Stimulated activated CD4-positive, alpha-beta T cell treated with anti-CD3 and anti-CD28 coated beads, Interleukin-1b, Interleukin-23, amount 100 ng/mL, for 48 hours (primary cell): ENCODE data around the gene NPLOC4.
A peak's percentile ranks its signal among the peaks of the same experiment; 100 is the strongest.
"Not testable (repeated sequence)": the region's sequence is repeated elsewhere in the genome, so short reads cannot be mapped to it uniquely, and the experiment has no call there.

Experiments used
- DNase-seq: peaks from one replicate; pipeline ENCODE4 v3.0.0-alpha.2; 2020

NPLOC4 gene

DNA sequence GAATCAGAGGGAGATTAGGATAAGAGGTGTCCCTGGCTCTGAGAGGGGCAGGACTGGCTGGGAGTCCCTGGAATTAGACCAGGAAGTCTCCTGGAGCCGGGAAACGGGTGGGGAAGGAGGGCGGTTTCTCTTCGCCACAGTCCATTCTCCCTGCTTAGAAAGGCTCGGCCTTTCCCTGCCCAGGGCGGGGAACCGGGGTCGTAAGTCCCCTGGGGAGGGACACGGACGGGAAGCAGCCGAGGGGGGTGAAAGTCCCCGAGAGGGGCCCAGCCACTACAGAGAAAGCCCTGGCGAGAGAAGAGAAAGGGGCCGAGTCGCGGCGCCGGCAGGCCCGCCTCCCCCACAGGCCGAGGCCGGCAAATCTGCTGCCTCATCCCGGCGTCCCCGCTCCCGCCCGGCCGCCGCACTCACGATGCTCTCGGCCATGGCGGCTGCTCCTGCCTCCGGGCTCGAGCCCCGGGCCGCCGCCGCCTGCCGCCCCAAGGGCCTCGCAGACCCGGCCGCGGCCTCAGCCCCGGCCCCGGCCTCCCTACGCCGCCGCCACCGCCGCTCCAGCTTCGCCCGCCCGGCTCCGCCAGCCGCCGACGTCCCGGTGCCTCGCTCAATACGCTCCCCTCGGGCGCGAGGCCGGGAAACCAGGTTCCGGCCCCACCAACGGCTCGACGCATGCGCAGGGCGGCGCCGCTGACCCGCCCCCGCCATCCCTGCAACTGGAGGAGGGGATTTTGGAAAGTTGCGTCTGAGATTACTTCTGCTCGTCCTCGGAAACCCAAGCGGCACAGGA lies at the start of gene NPLOC4, which contains the start of gene TSPAN10:
Gene NPLOC4, minus strand, starts transcription at position 608 of the 784 bp plus-strand sequence. Its CDS starts 182 bp downstream, at position 426.
Gene TSPAN10, plus strand, starts transcription at position 692 of the 784 bp plus-strand sequence. CDS start 5,217 bp downstream, outside the sequence.
- DNase-seq: peak; percentile 88

DNA sequence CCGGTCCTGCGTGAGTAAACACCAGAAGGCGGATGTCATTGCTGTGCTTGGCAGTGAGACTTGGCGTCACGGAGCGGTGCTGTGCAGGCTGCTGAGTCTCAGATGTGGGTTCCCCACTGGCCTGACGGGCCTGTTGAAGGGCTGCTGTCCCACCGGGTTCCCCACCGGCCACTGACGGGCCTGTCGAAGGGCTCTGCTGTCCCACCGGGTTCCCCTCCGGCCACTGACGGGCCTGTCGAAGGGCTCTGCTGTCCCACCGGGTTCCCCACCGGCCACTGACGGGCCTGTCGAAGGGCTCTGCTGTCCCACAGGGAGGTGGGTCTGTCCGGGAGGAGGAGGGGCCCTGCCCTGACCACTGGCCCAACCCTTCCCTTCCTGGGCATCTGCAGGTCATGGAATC lies 49.7 kb upstream of the NPLOC4 start:
- no peak for DNase-seq

DNA sequence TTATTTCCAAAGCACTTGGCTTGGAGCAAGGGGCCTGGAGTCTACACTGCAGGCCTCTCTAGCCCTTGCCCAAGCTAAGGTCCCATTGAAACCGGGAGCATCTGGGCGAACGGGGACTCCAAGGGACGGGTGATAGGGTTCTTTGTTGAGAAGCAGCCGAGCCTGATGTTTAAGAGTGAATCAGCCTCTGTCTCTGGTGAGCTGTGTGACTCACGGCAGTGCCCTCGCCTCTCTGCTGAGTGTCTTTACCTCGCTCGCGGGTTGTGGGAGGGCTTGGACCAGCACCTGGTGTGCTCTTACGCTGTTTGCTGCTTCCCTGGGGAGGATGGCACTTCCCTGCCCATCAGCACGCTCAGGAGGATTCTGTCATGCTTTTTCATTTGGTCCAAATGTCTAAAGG lies 48.2 kb upstream of the NPLOC4 start:
- peak; percentile 77 for DNase-seq

DNA sequence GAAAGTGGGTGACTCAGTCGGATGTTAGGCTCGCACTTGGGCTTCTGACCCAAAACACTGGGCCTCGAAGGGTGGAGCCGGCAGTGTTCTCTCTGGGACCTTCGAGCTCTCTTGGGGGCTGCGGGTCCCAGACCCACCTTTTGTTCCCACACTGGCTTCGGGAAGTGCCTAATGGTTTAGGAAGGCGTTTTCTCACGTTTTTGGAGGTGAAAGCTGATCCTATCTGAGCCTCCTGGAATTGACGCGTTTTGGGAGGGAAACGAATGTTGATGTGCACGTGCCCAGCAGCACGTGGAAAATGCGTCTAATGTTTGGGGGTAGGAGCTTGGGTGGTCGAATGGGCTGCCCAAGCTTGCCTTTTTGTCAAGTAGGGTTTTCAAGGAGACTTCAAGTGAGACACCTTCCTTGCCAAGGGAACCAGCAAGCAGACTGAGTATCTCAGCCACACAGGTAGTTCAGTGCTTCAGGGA lies 47.6 kb upstream of the NPLOC4 start:
- no peak for DNase-seq

DNA sequence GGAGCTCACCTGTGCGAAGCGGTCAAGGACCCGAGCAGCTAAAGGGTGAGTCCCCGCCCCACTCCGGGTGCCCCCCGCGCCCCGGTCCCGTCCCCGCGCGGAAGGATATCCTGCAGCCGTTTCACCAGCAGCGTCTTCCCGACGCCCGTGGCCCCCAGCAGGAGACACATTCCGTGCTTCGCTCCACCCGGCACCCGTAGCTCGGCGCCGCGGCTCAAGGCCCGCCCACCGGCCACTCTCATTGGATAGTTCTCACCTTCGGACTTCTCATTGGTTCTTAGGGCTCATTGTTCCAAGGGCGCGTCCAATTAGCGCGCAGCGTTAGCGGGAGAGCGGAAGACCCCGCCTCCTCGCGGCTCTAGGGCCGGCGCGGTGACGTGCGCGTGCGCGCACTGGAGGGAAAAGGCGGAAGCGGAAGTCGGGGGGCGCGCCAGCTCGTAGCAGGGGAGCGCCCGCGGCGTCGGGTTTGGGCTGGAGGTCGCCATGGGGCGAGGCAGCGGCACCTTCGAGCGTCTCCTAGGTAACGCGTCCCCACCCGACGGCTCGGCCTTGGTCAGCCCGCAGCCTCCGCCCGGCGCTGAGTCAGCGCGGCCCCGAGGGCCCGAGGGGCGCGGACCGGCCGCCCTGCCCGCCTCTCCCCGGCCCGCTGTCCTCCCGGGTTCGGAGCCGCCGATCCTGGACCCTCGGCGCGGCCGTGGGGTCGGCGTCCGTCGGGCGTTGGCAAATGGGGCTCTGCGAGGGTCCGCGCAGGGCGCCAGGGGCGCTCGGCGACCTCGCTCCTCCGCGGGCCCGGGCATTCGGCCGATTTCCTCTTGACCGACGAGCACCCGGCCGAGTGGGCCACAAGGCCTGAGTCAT lies 46.9 kb upstream of the NPLOC4 start, which contains the start of the genes ARL16 and HGS:
Gene ARL16, minus strand, starts transcription at position 214 of the 858 bp plus-strand sequence. Its CDS starts 44 bp downstream, at position 170.
Gene HGS, plus strand, starts transcription at position 428 of the 858 bp plus-strand sequence. Its CDS starts 56 bp downstream, at position 484.
- DNase-seq: peak; percentile 97

DNA sequence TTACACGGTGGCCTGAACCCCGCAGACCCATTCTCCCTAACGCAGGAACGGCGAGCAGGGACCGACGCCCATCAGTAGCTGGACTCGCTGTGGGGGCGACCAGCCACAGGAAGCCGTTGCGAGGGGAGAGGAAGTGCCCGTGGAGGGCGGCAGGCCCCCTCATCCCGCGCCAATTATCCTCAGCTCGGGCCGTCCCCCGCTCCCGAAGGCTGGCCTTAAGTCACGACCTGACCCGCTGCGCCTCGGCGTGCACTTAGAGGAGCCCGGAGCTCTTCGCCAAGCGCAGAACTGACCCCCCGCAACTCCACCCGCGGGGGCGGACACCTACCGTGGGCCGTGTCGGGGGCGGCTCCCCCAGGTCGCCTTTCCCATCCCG lies 46.3 kb upstream of the NPLOC4 start:
- no peak for DNase-seq

DNA sequence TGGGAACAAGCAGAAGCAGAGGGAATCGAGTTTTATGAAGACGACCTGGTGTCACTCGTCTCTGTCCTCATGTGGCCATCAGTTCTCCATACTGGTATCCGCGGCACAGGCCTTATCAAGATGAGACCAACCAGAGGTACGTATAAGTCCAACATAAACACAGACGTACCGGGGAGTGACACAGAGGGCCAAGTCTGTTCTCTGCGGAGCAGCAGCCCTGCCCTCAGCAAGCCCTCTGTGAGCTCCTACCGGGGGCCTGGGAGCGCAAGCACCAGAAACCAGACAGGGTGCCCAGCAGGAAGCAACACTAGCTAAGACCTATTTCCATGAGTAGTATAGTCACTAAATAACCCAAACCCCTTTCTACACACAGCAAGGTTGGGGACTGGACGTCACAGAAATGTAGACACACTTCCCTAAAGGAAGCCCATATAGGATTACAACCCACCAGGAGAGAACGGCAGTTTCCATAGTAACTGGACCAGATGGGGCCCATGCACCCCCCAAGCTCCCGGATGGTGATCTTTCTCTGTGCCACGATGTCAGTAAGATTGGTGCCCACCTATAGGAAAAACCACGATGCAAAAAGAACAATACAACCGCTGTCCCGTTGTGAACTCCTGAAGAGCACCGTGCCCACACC lies 45.8 kb upstream of the NPLOC4 start:
- no peak for DNase-seq

DNA sequence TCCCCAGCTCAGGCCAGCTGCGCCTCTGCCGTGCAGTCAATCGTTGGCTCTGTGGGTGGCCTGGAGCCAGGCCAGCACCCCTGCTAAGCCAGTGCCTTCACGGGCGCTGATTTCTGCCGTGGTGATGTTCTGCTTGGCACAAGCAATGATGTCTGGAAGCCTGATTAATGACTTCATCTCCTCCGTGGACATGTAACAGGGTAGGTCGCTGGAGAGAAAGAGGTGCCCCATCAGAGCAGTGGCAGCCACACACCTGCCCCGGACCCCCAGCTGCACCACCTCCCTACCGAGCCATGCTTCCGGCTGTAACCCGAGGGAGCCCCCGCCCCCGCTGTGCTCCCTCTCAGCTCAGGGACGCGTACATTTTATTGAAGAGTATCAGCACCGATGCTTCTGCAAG lies 44.8 kb upstream of the NPLOC4 start:
- DNase-seq: no peak

DNA sequence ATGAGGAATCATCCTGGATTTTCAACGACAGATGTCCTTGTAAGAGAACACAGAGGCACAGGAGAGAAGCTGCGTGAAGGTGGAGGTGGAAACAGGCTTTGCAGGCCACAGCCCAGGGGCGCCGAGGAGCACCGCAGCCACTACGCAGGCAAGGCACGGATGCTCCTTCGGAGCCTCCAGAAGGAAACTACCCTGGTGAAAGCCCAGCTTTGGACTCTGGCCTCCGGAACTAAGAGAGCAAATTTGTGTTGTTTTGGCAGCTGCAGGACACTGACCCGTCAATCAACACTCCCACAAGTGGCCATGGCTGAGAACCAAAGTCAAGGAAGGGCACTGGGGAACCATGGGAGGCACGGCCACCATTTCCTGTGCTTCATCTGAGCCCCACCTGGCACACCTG lies 43.2 kb upstream of the NPLOC4 start:
- DNase-seq: no peak

DNA sequence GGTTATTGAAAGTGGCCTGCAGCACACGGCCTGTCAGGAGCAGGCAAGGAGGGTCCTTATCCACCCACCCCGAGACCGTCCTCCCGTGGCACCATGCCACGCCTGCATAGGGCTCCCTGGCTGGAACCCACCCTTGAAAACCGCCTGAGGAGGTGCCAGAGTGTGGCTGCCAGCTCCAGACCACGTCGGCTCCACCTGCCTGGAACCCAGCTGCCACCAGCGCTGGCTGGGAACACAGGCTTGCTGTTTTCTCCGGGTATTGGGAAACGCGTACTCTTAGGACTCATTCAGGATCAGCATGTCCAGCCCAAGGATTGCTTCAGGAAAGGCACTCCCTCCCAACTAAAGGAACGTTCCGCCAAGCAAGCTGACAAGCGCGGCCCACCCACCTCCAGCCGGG lies 40.0 kb upstream of the NPLOC4 start:
- DNase-seq: no peak

DNA sequence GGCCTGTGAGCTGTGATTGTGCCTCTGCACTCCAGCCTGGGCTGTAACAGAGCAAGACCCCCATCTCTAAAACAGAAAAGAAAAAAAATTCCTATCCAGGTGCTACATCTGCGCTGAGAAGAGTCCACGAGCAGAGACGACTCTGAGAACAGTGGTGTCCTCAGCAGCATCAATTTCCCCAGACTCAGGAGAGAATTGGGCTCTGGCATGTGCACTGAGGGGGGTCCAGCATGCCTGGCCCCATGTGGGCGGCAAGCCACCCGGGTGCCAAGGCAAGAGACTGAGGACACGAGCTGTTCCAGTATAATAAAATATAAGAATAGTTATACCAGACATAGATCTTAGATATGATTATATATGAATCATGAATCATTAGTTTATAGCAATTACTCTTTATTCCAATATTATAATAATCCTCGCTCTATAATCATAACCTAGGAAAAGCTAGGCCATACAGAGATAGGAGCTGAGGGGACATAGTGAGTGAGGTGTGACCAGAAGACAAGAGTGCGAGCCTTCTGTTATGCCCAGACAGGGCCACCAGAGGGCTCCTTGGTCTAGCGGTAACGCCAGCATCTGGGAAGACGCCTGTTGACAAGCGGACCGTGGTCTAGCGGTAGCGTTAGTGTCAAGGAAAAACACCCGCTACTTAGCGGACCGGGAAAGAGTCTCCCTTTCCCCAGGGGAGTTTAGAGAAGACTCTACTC lies 38.8 kb upstream of the NPLOC4 start:
- DNase-seq: not testable (repeated sequence)

DNA sequence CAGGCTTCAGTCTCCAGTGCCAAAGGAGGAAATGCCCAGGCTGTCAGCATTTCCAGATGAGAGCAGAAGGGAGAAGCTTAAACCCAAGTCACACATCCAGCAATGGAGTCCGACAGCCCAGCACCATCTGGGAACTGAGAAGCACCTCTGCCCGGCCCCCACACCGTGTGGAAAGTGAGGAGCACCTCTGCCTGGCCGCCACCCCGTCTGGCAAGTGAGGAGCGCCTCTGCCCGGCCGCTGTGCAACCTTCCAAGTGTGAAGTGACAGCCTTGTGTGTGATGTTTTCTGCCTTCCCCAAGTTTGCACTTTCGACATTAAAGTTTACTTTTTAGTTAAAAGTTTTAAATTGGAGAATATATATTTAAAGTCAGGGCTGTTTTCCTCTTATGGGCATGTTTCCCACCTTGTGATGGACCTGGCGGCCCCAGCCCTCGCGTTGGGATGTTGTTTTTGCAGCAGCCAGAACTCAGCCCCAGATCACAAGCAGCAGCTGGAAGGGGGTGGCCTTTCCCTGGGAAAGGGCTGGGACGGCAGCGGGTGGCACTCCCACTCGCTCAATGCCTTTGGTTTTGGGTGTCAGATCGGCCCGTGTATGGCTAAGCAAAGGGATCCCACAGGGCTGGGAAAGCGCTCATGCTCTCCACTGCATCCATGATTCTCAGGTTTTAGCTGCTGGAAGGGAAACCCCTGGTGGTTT lies 36.8 kb upstream of the NPLOC4 start:
- DNase-seq: no peak

DNA sequence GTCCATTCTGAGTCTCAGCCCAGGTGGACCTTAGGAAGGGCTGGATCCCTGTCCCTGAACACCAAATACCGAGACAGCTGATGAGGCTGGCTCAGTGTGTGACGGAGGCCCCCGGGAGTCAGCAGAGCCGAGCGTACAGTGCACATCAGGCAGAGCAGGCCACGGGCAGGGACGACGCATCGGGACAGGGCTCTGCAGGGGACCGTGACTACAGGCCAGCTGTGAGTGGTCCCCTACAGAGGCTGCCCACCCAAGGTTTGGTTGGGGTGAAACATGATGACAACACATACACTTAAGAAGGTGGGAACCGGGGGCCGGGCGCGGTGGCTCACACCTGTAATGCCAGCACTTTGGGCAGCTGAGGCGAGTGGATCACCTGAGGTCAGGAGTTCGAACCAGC lies 36.0 kb upstream of the NPLOC4 start:
- no peak for DNase-seq

DNA sequence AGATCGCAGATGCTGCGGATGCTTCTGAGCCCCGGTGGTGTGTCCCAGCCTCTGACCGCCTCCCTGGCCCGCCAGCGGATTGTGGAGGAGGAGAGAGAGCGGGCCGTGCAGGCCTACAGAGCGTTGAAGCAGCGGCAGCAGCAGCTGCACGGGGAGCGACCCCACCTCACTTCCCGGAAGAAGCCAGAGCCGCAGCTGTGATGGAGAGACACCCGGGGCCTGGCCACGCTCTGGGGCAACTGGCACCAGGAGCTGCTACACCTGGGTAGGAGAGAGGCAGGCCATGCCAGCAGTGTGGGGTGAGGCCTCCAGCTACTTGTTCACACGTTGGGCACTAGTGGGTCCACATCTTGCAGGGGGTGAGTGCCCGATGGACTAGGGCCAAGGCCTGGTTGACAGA lies 35.6 kb upstream of the NPLOC4 start:
- DNase-seq: no peak

DNA sequence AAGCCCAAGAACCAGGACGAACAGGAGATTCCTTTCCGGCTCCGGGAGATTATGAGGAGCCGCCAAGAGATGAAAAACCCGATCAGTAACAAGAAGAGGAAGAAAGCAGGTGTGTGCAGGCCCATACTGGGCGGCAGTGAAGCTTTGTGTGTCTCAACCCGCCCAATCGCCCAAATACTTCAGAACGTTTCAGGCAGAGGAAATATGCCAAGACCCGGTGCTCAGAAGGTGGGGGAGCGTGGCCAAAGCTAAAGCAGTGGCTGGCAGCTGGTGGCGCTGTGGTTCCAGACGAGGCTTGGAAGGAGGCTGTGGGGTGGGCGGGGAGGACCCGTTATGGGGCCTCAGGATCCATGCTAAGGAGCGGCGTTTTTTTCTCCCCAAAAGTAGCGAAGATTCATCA lies 30.8 kb upstream of the NPLOC4 start:
- no peak for DNase-seq

DNA sequence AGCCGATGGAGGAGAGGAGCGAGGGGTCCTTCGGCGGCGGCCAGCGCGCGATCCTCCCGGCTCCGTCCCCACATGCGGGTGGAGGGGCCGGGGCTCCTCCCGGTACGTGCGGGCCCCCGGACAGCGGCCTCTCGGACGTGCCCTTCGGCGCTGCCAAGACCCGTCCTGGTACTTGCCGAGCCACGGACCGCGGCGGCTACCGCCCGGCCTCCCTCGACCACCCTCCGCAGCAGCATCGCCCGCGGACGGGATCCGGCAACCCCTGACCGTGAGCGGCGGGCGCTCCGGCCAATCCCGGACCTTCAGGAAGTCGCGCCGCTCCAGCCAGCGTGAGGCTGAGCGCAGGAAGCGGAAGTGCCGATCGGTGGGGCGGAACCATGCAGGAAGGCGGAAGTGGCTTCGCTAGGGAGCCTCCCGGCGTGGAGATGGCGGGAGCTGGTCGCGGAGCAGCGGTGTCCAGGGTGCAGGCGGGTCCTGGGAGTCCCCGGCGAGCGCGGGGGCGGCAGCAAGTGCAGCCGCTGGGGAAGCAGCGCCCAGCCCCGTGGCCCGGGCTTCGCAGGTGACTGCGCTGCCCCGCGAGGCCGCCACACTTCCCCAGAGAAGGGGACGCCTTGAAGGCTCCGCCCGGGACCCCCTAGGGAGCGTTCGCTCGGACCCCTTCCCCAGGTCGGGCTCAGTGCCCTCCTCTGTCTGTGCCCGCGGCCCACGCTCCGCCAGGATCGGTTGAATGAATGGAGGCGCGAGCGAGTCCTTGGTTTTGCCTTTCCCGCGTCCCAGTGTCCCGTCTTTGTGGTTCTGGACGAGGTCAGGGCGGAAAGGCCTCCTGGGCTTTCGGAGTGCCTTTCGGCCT lies 29.7 kb upstream of the NPLOC4 start, which contains the start of the genes CCDC137 and OXLD1:
Gene CCDC137, plus strand, starts transcription at position 396 of the 850 bp plus-strand sequence. Its CDS starts 30 bp downstream, at position 426.
Gene OXLD1, minus strand, starts transcription at position 264 of the 850 bp plus-strand sequence. Its CDS starts 28 bp downstream, at position 236.
- peak; percentile 95 for DNase-seq

DNA sequence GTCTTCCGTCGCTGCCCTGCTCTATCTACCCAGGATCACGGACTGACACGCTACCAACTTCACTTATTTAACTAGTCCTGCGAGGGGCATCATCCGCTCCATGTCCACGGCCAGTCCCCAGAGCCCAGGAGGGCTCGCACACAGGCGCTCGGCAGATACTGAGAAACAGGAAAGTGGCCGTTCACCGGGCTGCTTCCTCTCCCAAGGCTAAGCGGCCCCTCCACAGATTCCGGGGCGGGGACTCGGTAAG lies 29.1 kb upstream of the NPLOC4 start:
- DNase-seq: no peak

DNA sequence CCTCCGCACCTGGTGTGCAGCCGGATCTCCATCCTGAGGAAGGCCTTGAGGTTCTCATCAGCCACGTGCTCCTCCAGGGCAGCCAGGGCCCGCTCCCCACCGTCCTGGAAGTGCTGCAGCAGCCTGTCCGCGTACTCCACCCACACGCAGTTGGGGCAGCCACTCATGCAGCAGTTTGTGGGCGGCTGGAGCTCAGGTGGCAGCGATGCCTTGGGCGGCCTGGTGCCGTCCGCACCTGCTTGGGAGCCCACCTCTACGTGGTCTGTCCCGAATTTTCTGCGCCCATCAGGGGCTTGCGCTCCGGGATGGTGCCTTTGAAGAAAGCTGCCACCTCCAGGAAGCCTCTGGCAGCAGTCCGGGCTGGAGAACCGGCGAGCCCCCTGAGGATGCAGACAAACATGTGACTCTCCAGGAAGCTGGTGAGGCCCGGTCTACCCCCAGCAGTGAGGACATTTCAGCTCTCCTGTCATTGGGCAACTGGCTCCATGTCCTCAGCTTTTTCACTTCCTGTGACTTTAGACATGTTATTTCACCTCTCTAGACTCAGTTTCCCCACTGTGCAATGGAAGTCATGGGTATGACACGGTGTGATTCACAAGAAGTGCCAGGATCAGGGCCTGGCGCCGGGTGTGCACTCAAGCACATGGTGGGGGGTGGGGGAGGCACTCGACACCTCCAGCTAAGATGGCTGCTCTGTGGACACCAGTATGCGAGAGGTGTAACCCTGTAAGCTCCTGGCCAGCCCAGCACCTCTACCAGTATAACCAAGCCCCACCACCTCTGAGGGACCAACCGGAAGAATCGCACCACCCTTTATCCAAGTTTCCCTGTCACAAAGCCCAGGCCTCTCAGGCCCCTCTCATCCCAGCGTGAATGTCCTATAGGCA lies 28.5 kb upstream of the NPLOC4 start:
- peak; percentile 76 for DNase-seq

DNA sequence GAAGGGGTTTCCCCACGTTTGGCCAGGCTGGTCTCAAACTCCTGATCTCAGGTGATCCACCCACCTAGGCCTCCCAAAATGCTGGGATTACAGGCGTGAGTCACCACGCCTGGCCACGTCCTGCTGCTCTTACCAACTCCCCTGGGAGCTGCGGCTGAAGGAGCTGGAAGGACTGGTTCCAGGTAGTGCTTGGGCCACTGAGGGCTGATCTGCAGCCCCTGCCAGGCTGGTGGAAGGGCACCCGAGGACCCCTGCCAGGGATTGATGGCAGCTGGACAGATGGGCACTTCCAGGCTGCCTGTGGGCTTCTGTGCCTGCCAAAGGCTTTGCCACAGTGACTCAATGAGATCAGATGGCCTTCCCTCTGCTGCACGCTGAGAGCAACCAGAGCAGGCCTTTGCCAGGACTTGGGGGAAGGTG lies 27.1 kb upstream of the NPLOC4 start:
- no peak for DNase-seq

DNA sequence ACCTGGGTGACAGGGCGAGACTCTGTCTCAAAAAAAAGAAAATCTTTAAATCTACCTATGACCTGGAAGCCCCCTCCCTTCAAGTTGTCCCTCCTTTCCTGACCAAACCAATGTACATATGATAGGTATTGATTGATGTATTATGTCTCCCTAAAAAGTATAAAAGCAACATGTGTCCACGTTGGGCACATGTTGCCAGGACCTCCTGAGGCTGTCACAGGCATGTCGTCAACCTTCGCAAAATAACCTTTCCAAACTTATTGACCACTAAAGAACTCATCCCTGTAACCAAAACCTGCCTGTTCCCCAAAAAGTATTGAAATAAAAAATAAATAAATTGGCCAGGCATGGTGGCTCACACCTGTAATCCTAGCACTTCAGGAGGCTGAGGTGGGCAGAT lies 25.1 kb upstream of the NPLOC4 start:
- no peak for DNase-seq
